Bronchial epithelial cell (primary cell): Measurements from ENCODE around the gene MBD2. TPM values are rescaled to one million over a fixed set of nuclear protein-coding genes. Genes with fewer than 3 reads are reported as not detected.
"Not testable (repeated sequence)": the region's sequence is repeated elsewhere in the genome, so short reads cannot be mapped to it uniquely, and the experiment has no call there.

Experiments used
- DNase-seq: peaks from one replicate; pipeline ENCODE4 v3.0.0-alpha.2; 2010; ENCODE audit warnings: low read depth
- FAIRE-seq: peaks from 2 replicates; lab custom pipeline; 2011; peaks lifted over from hg19 to GRCh38; lab: Jason Lieb, UNC
- H3K27me3 ChIP-seq: 2 replicates; pipeline ENCODE4 v1.5.1; 2011; ENCODE audit warnings: low read length; ENCODE audit not compliant: control insufficient read depth, insufficient read depth
- H3K36me3 ChIP-seq: 2 replicates; pipeline ENCODE4 v1.5.1; 2011; ENCODE audit warnings: low read length; ENCODE audit not compliant: control insufficient read depth, insufficient read depth
- H3K4me3 ChIP-seq: 2 replicates; pipeline ENCODE4 v1.5.1; 2011; ENCODE audit warnings: mild to moderate bottlenecking, low read depth, low read length, control low read depth
- CTCF ChIP-seq: IDR thresholded peaks from 2 replicates; pipeline ENCODE4 v1.5.1; 2011; ENCODE audit warnings: mild to moderate bottlenecking, moderate library complexity, low read length, control low read depth, inconsistent platforms; ENCODE audit not compliant: insufficient read depth, severe bottlenecking
- total RNA-seq: library from RNA; depleted of rRNA; stranded (reverse); fragments of >200 nt; gene quantifications from 2 replicates; pipeline ENCODE4 v1.2.1, GENCODE V29; 2014

Gene MBD2
- total RNA-seq, 1 donor from 2014 or later = 36.3 TPM

GRCh38 chr18:54223568-54224241 lies 764 bp downstream of the MBD2 start:
- FAIRE-seq (peak; percentile 91), DNase-seq (peak; percentile 96)
- no peaks in the 10 kb centered on the region for H3K36me3 ChIP-seq
- H3K27me3 ChIP-seq = no peaks in the 10 kb centered on the region
- H3K4me3 ChIP-seq = peak overlapping the region; percentile 77
- TF ChIP-seq CTCF = no peak

GRCh38 chr18:54222922-54223567 lies 1.4 kb downstream of the MBD2 start:
- FAIRE-seq (no peak), DNase-seq (no peak)
- TF ChIP-seq CTCF = peak; percentile 46
- Histone ChIP-seq H3K4me3 (peak overlapping the region; percentile 77), H3K36me3 (no peaks in the 10 kb centered on the region), H3K27me3 (no peaks in the 10 kb centered on the region)

- no peaks in the 10 kb centered on the region for H3K27me3 ChIP-seq
- DNase-seq (no peak), FAIRE-seq (no peak)
- H3K36me3 ChIP-seq = no peaks in the 10 kb centered on the region
- H3K4me3 ChIP-seq = no peak overlapping the region
- no peak for TF ChIP-seq CTCF
These were observed 4.1 kb downstream of the MBD2 start for GRCh38 chr18:54220406-54220805.

GRCh38 chr18:54218803-54219202 lies 5.7 kb downstream of the MBD2 start:
- H3K36me3 ChIP-seq, FAIRE-seq, H3K27me3 ChIP-seq, DNase-seq, H3K4me3 ChIP-seq: not testable (repeated sequence)

- TF ChIP-seq CTCF = no peak
- no peaks in the 10 kb centered on the region for H3K27me3 ChIP-seq
- no peak for DNase-seq
- H3K4me3 ChIP-seq = no peak overlapping the region
- FAIRE-seq = no peak
- no peaks in the 10 kb centered on the region for H3K36me3 ChIP-seq
These were observed 6.2 kb downstream of the MBD2 start for GRCh38 chr18:54218299-54218698.

- FAIRE-seq = no peak
- Histone ChIP-seq H3K27me3 (no peaks in the 10 kb centered on the region), H3K36me3 (no peaks in the 10 kb centered on the region), H3K4me3 (no peak overlapping the region)
- TF ChIP-seq CTCF = no peak
- DNase-seq = no peak
These were observed 6.8 kb downstream of the MBD2 start for GRCh38 chr18:54217624-54218023.
